Stimulated activated naive CD8-positive, alpha-beta T cell treated with anti-CD3 and anti-CD28 coated beads, Interleukin-15, Interleukin-2, amounts not matched to agents 100 ng/mL and 50 ng/mL, for 24 hours (primary cell): ENCODE measurements around the gene CRTAP.
A peak's percentile ranks its signal among the peaks of the same experiment; 100 is the strongest.
"Not testable (repeated sequence)": the region's sequence is repeated elsewhere in the genome, so short reads cannot be mapped to it uniquely, and the experiment has no call there.

Experiments used
- H3K27ac Mint-ChIP-seq: one replicate; pipeline ENCODE4 v1.8.0; 2021; ENCODE audit warnings: mild to moderate bottlenecking, mixed read lengths
- H3K27me3 Mint-ChIP-seq: one replicate; pipeline ENCODE4 v1.8.0; 2021; ENCODE audit warnings: mixed read lengths
- H3K36me3 Mint-ChIP-seq: one replicate; pipeline ENCODE4 v1.8.0; 2021; ENCODE audit warnings: low read depth, mixed read lengths
- H3K4me1 Mint-ChIP-seq: one replicate; pipeline ENCODE4 v1.8.0; 2021; ENCODE audit warnings: low read depth, mixed read lengths
- H3K4me3 Mint-ChIP-seq: one replicate; pipeline ENCODE4 v1.8.0; 2021; ENCODE audit warnings: mild to moderate bottlenecking, mixed read lengths
- H3K9me3 Mint-ChIP-seq: one replicate; pipeline ENCODE4 v1.8.0; 2021; ENCODE audit warnings: mixed read lengths

Gene CRTAP

DNA sequence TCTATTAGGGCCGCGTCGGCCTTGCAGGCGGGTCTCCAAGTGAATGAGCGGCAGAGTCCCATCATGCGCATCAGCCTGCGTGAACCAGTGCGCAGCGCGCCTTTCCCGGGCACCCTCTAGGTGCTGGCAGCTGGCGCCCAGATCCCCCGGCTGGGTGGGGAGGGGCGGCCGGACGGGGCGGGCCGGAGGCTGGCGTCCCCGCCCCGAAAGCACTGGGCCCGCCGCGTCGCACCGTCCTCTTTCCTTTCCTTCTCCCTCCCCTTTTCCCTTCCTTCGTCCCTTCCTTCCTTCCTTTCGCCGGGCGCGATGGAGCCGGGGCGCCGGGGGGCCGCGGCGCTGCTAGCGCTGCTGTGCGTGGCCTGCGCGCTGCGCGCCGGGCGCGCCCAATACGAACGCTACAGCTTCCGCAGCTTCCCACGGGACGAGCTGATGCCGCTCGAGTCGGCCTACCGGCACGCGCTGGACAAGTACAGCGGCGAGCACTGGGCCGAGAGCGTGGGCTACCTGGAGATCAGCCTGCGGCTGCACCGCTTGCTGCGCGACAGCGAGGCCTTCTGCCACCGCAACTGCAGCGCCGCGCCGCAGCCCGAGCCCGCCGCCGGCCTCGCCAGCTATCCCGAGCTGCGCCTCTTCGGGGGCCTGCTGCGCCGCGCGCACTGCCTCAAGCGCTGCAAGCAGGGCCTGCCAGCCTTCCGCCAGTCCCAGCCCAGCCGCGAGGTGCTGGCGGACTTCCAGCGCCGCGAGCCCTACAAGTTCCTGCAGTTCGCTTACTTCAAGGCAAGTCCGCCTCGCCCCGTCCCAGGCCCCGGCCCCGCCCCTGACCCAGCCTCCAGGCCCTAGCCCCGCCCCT is at the start of gene CRTAP:
CRTAP (plus strand) TSS at position 243 of the 850 bp plus-strand sequence; CDS start at position 307, 64 bp downstream.
- H3K4me1 Mint-ChIP-seq: peaks cover 47% of the 10 kb centered on the region
- peak within 1 kb of the TSS; percentile 83 for H3K4me3 Mint-ChIP-seq
- H3K27ac Mint-ChIP-seq: peak within 1 kb of the TSS; percentile 75
- no peaks in the 10 kb centered on the region for H3K27me3 Mint-ChIP-seq
- H3K9me3 Mint-ChIP-seq: no peaks in the 10 kb centered on the region
- H3K36me3 Mint-ChIP-seq: no peaks in the 10 kb centered on the region

DNA sequence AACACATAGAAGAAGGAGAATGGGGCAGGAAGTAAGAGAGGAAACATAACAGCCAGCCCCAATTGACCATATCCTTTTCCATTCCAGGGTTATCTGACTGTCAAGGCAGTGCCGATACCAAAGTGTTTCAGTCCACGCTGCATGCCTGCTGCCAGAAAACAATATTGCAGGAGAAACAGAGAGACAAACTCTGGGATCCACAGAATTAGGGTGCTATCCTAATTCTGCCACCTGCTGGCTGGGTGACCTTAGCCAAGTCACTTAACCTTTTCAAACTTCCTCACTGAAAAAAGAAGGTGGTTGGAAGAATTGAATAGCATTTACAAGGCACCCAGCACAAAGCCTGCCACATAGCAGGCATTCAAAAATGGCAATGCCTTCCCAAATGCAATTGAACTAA is 48.9 kb upstream of the CRTAP start:
- H3K27me3 Mint-ChIP-seq: no peaks in the 10 kb centered on the region
- H3K4me3 Mint-ChIP-seq: no peak overlapping the region
- no peaks in the 10 kb centered on the region for H3K9me3 Mint-ChIP-seq
- H3K27ac Mint-ChIP-seq: peak overlapping the region; percentile 45
- peaks cover 66% of the 10 kb centered on the region for H3K4me1 Mint-ChIP-seq
- H3K36me3 Mint-ChIP-seq: peaks cover 60% of the 10 kb centered on the region

DNA sequence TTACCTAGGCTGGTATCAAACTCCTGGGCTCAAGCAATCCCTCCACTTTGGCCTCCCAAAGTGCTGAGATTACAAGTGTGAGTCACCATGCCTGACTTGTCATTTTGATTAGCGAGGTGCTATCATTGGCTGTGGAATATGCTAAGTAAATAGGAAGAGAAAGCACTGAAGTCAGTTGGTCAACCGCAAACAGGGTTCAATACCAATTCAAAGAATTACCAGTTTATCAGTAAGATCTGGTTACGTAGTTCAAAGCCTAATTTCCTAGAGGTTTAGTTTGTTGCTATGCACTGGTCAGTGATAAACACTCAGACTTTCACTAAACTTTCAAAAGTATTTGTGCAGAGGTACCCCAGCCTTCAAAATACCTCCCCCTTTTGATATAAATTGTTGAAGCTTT is 46.3 kb upstream of the CRTAP start:
- Mint-ChIP-seq H3K4me3 (no peak overlapping the region), H3K4me1 (peaks cover 48% of the 10 kb centered on the region), H3K27ac (no peak overlapping the region), H3K9me3 (no peaks in the 10 kb centered on the region), H3K36me3 (peaks cover 61% of the 10 kb centered on the region), H3K27me3 (no peaks in the 10 kb centered on the region)

DNA sequence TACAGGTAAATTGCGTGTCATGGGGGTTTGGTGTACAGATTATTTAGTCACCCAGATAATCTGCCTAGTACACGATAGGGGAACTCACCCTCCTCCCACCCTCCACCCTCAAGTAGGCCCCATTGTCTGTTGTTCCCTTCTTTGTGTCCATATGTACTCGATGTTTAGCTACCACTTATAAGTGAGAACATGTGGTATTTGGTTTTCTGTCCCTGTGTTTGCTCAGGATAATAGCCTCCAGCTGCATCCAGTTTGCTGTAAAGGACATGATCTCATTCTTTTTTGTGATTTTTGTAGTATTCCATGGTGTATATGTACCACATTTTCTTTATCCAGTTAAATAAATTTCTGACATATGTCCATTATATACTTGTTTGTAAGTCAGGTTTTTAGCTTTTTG is 44.0 kb upstream of the CRTAP start:
- H3K4me1 Mint-ChIP-seq: peaks cover 30% of the 10 kb centered on the region
- not testable (repeated sequence) for H3K4me3 Mint-ChIP-seq, H3K27ac Mint-ChIP-seq, H3K27me3 Mint-ChIP-seq, H3K9me3 Mint-ChIP-seq
- H3K36me3 Mint-ChIP-seq: peaks cover 54% of the 10 kb centered on the region

DNA sequence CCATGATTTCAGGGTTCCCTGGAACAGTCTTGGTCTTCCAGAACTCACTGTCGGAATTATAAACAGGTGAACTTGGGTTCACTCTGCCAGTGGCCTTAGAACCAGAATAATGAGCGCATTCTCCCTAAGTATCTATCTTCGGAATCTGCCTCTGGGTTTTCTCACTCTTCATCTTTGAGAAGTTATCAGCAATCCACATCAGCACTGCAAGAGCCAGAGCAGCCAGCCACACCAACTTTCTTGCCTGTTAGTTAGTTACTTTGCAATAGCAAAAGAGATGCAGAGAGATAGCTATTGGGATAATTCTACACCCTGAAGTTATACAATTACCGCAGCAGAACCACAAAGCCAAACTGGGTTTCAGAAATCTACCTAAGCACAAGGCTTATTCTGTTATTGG is 42.6 kb upstream of the CRTAP start:
- no peak overlapping the region for H3K4me3 Mint-ChIP-seq
- no peaks in the 10 kb centered on the region for H3K9me3 Mint-ChIP-seq
- H3K4me1 Mint-ChIP-seq: peaks cover 23% of the 10 kb centered on the region
- H3K27me3 Mint-ChIP-seq: no peaks in the 10 kb centered on the region
- H3K36me3 Mint-ChIP-seq: peaks cover 53% of the 10 kb centered on the region
- no peak overlapping the region for H3K27ac Mint-ChIP-seq

DNA sequence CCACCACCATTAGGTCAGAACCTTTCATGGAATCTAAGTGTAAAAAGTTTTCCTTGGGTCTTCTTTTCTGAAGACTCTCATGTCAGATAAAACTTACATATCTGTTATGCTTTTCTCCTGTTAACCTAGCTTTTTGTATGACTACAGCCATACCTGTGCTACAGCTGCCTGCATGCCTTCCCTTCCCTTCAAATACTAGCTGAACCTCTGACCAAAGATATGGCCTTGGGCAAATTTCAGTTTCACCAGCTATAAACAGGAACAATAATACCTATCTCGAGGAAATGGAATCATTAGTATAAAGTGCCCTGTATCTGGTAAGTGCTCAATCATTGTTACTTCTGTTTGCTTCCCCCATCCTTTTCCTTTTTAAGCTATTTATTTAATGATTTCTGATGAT is 41.9 kb upstream of the CRTAP start:
- Mint-ChIP-seq H3K36me3 (peaks cover 53% of the 10 kb centered on the region), H3K27me3 (no peaks in the 10 kb centered on the region), H3K4me3 (no peak overlapping the region), H3K9me3 (no peaks in the 10 kb centered on the region), H3K4me1 (peaks cover 16% of the 10 kb centered on the region), H3K27ac (no peak overlapping the region)

DNA sequence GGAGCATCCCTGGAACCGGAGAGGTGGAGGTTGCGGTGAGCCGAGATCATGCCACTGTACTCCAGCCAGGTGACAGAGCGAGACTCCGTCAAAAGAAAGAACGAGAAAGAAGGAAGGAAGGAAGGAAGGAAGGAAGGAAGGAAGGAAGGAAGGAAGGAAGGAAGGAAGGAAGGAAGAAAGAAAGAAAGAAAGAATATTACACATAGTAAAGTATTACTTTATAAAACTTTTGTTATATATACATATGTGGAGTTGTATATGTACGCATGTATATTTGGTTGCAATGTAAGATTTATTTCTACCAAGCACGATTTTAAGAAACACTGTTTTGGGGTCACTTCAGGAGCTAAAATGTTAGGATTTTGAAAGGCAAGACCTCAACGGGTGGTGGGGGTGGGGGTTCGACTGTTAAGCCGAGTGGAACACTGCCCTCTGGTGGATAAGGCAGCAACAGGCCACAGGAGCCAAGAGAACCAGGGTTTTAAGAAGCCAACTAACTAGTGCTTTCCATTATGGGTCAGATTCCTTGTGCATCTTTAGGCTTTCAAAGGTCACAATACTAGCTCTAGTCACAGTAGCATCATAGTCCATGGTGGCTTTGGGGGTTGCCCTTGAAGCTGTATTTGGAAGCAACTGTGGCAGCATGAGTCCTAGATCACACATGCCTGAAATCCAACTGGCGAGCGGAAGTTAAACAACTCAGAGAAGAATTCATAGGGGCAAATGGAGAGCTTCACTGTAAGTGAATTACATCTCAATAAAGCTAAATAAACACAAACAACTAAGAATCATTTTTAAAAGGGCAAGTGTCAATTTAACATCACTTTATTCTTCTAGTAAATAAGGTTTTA is 39.4 kb upstream of the CRTAP start:
- Mint-ChIP-seq H3K36me3 (peaks cover 34% of the 10 kb centered on the region), H3K27me3 (no peaks in the 10 kb centered on the region), H3K9me3 (no peaks in the 10 kb centered on the region), H3K27ac (peak overlapping the region; percentile 37), H3K4me3 (no peak overlapping the region), H3K4me1 (peaks cover 16% of the 10 kb centered on the region)

DNA sequence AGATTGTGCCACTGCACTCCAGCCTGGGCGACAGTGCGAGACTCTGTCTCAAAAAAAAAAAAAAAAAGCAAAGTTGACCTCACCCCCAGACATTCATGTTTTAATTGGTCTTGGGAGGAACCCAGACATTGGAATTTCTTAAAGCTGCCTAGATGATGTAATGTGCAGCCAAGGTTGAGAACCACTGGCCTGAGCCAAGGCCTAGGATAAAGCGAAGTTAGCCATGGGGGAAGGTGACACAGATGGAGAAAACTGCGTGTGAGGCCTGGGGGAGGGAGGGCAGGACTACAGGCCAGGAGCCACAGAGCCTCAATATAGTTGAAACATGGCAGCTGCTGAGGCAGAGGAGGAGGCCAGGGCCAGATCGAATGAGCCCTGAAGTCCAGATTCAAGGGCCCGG is 37.8 kb upstream of the CRTAP start:
- H3K27ac Mint-ChIP-seq: no peak overlapping the region

DNA sequence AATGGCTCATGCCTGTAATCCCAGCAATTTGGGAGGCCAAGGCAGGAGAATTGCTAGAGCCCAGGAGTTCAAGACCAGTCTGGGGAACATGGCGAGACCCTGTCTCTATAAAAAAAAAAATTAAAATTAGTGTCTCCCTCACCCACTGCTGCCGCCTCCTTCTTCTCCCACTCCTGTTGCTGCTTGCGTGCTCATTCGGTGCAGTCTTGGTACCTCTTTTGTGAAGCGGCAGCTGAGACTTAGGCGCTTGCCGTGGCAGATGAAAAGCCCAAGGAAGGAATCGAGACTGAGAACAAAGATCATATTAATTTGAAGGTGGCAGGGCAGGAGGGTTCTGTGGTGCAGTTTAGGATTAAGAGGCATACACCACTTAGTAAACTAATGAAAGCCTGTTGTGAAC is 36.9 kb upstream of the CRTAP start:
- H3K9me3 Mint-ChIP-seq: no peaks in the 10 kb centered on the region
- H3K36me3 Mint-ChIP-seq: peaks cover 17% of the 10 kb centered on the region
- peaks cover 8% of the 10 kb centered on the region for H3K4me1 Mint-ChIP-seq
- H3K4me3 Mint-ChIP-seq: no peak overlapping the region
- H3K27ac Mint-ChIP-seq: no peak overlapping the region
- H3K27me3 Mint-ChIP-seq: no peaks in the 10 kb centered on the region

More for the DNA sequence above, 37.8 kb upstream of the CRTAP start:
- no peak overlapping the region for H3K4me3 Mint-ChIP-seq
- H3K4me1 Mint-ChIP-seq: peaks cover 12% of the 10 kb centered on the region
- H3K9me3 Mint-ChIP-seq: no peaks in the 10 kb centered on the region
- H3K27me3 Mint-ChIP-seq: no peaks in the 10 kb centered on the region
- H3K36me3 Mint-ChIP-seq: peaks cover 27% of the 10 kb centered on the region

DNA sequence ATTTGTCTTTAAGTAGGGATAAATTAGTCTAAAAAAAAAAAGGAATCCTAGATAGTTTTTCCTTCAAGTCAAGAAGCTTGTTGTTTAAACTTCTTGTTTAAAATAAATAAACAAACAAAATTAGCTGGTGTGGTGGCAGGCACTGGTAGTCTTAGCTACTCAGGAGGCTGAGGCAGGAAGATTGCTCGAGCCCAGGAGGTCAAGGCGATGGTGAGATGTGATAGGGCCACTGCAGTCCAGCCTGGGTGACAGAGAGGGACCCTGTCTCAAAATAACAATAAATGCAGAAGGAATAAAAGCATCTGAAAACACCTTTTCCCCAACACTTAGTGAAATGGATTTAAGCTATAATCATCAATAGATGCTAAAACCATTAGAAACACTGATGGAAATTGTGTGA is 35.8 kb upstream of the CRTAP start:
- no peak overlapping the region for H3K4me3 Mint-ChIP-seq
- H3K27me3 Mint-ChIP-seq: no peaks in the 10 kb centered on the region
- H3K4me1 Mint-ChIP-seq: peaks cover 8% of the 10 kb centered on the region
- H3K9me3 Mint-ChIP-seq: no peaks in the 10 kb centered on the region
- H3K36me3 Mint-ChIP-seq: peaks cover 17% of the 10 kb centered on the region
- H3K27ac Mint-ChIP-seq: no peak overlapping the region

DNA sequence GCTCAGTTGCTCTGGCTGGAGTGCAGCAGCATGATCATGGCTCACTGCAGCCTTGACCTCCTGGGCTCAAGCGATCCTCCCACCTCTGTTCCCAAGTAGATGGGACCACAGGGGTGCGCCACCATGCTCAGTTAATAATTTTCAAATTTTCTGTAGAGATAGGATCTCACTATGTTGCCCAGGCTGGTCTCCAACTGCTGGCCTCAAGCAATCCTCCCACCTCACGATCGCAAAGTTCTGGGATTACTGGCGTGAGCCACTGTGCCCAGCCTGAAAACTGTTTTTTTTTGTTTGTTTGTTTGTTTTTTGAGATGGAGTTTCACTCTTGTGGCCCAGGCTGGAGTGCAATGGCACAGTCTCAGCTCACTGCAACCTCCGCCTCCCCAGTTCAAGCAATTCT is 34.0 kb upstream of the CRTAP start:
- H3K36me3 Mint-ChIP-seq: peaks cover 22% of the 10 kb centered on the region
- not testable (repeated sequence) for H3K4me1 Mint-ChIP-seq, H3K9me3 Mint-ChIP-seq, H3K27me3 Mint-ChIP-seq, H3K4me3 Mint-ChIP-seq, H3K27ac Mint-ChIP-seq

DNA sequence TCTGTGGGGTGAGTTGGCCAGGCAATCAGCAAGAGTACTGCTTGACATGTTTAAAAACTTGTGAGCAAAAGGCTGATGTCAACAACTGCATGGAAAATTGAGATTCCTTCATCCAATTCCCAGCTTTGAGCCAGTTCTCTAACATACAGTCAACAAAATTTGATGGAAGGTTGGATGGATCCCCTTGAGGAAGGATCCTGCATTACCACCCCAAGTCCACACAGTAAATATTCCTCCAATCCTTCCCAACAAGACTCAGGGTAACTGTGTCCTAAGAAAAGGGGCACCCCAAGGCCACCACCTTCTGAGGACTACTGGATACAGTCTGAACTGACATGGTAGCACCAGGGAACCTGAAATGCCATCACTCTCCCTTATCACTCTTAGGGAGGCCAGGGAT is 32.0 kb upstream of the CRTAP start:
- no peaks in the 10 kb centered on the region for H3K9me3 Mint-ChIP-seq
- peaks cover 28% of the 10 kb centered on the region for H3K36me3 Mint-ChIP-seq
- H3K4me1 Mint-ChIP-seq: peaks cover 14% of the 10 kb centered on the region
- no peak overlapping the region for H3K27ac Mint-ChIP-seq
- no peaks in the 10 kb centered on the region for H3K27me3 Mint-ChIP-seq
- no peak overlapping the region for H3K4me3 Mint-ChIP-seq

DNA sequence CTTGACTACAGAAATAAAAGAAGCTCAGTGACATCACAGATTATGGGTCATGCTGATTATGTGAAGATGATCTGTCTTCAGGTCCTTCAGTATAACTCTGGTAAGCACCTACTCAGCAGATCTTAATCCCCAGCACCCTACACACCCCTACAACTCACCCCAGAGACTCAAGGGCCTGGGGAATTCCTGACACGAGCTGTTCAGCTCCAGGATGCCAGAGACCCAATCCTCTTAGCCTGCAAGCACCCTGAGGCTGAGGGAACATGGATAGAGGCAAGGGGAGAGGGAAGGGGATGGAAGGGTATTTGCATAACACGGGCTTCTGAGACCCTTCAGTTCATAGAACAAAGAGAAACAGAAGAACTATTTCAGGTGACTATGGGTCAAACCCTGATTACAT is 29.9 kb upstream of the CRTAP start:
- Mint-ChIP-seq H3K36me3 (peaks cover 45% of the 10 kb centered on the region), H3K27ac (no peak overlapping the region), H3K4me1 (peaks cover 33% of the 10 kb centered on the region)

DNA sequence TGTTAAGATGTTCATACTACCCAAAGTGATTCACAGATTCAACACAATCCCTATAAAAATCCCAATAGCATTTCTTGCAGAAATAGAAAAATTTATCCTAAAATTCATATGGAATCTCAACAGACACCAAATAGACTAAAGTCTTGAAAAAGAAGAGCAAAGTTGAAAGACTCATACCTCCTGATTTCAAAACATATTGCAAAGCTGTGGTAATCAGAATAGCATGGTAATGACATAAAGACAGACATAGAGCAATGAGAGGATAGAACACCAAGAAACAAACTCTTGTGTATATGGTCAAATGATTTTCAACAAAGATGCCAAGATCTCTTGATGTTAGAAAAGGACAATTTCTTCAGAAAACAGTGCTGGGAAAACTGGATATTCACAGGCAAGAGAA is 25.1 kb upstream of the CRTAP start:
- Mint-ChIP-seq H3K27ac (no peak overlapping the region), H3K9me3 (no peaks in the 10 kb centered on the region), H3K36me3 (peaks cover 74% of the 10 kb centered on the region), H3K4me3 (no peak overlapping the region), H3K4me1 (peaks cover 79% of the 10 kb centered on the region), H3K27me3 (no peaks in the 10 kb centered on the region)

More for the DNA sequence above, 29.9 kb upstream of the CRTAP start:
- H3K4me3 Mint-ChIP-seq: no peak overlapping the region
- no peaks in the 10 kb centered on the region for H3K9me3 Mint-ChIP-seq
- no peaks in the 10 kb centered on the region for H3K27me3 Mint-ChIP-seq

DNA sequence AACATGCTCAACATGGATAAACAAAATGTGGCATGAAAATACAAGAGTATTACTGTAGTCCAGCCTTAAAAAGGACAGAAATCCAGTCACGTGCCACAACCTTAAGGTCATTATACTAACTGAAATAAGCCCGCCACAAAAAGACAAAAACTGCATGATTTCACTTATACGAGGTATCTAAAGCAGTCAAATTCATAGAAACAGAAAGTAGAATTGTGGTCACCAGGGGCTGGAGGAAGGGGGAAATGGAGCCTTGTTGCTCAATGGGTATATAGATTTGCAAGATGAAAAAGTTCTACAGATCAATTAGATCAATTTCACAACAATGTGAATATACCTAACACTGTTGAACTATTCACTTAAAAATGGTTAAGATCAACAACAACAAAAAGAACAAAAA is 24.3 kb upstream of the CRTAP start:
- H3K4me3 Mint-ChIP-seq: peak overlapping the region; percentile 24
- peaks cover 76% of the 10 kb centered on the region for H3K36me3 Mint-ChIP-seq
- H3K27me3 Mint-ChIP-seq: no peaks in the 10 kb centered on the region
- H3K9me3 Mint-ChIP-seq: no peaks in the 10 kb centered on the region
- H3K27ac Mint-ChIP-seq: peak overlapping the region; percentile 52
- H3K4me1 Mint-ChIP-seq: peaks cover 78% of the 10 kb centered on the region
